ENCODE measurements around the gene TCERG1L.

Gene TCERG1L

GRCh38 chr10:131081786-131082185 is 229.7 kb downstream of the TCERG1L start:
- 82% methylated on average over 6 of the region's 6 CpGs for WGBS

GRCh38 chr10:131081376-131081775 is 230.1 kb downstream of the TCERG1L start:
- H3K14ac ChIP-seq (ENCODE audit: low read length in 2 of 2) = no peak overlapping the region
- no peak overlapping the region for H2AFZ ChIP-seq (ENCODE audit: low read depth, low read length)
- H3K18ac ChIP-seq (ENCODE audit: low read depth in 1 of 2, low read length in 2 of 2) = no peak overlapping the region
- H3K9me3 ChIP-seq (ENCODE audit: control insufficient read depth, low read length) = no peaks in the 10 kb centered on the region
- DNase-seq = no peak
- no peaks in the 10 kb centered on the region for H3K36me3 ChIP-seq (ENCODE audit: control insufficient read depth in 1 of 2, insufficient read depth in 2 of 2, low read depth in 1 of 2, low read length in 2 of 2)
- no peak overlapping the region for H3K4me3 ChIP-seq (ENCODE audit: insufficient read depth in 1 of 2, low read depth in 1 of 2, low read length in 2 of 2)
- no peak overlapping the region for H3K9ac ChIP-seq (ENCODE audit: low read length)
- no peak overlapping the region for H2BK12ac ChIP-seq (ENCODE audit: low read length in 2 of 2)
- no peak overlapping the region for H2AK5ac ChIP-seq (ENCODE audit: low read length, severe bottlenecking)
- H4K91ac ChIP-seq (ENCODE audit: low read length) = no peak overlapping the region
- no peak overlapping the region for H2BK15ac ChIP-seq (ENCODE audit: low read depth, poor library complexity, severe bottlenecking)
- H3K4me2 ChIP-seq (ENCODE audit: low read length, poor library complexity, severe bottlenecking) = no peak overlapping the region
- H3K79me1 ChIP-seq (replicated peaks; ENCODE audit: low read length, poor library complexity, severe bottlenecking) = no peaks in the 10 kb centered on the region
- H3K27me3 ChIP-seq (ENCODE audit: control insufficient read depth in 1 of 2, insufficient read depth in 1 of 2, low read length in 2 of 2) = no peaks in the 10 kb centered on the region
- no peak overlapping the region for H3K27ac ChIP-seq (ENCODE audit: low read length, poor library complexity, severe bottlenecking)
- H3K4me1 ChIP-seq (ENCODE audit: control insufficient read depth, insufficient read depth, low read depth, low read length) = no peaks in the 10 kb centered on the region
- H3K23ac ChIP-seq (ENCODE audit: low read length in 2 of 2) = no peak overlapping the region
- H2BK120ac ChIP-seq (ENCODE audit: low read depth, low read length) = no peak overlapping the region
- no peak overlapping the region for H3K4ac ChIP-seq (ENCODE audit: low read depth in 1 of 2, low read length in 2 of 2)
- 71% methylated on average over 5 of the region's 6 CpGs for WGBS
- no peak overlapping the region for H2BK5ac ChIP-seq (ENCODE audit: low read depth, low read length, poor library complexity, severe bottlenecking)
- no peak overlapping the region for H4K8ac ChIP-seq (ENCODE audit: low read length)

More at GRCh38 chr10:131081786-131082185, 229.7 kb downstream of the TCERG1L start:
- no peak overlapping the region for H2AK5ac ChIP-seq (ENCODE audit: low read length, severe bottlenecking)
- H3K18ac ChIP-seq (ENCODE audit: low read depth in 1 of 2, low read length in 2 of 2) = no peak overlapping the region
- no peaks in the 10 kb centered on the region for H3K4me1 ChIP-seq (ENCODE audit: control insufficient read depth, insufficient read depth, low read depth, low read length)
- no peak overlapping the region for H3K9ac ChIP-seq (ENCODE audit: low read length)
- no peak overlapping the region for H3K4ac ChIP-seq (ENCODE audit: low read depth in 1 of 2, low read length in 2 of 2)
- no peaks in the 10 kb centered on the region for H3K36me3 ChIP-seq (ENCODE audit: control insufficient read depth in 1 of 2, insufficient read depth in 2 of 2, low read depth in 1 of 2, low read length in 2 of 2)
- no peak overlapping the region for H2BK120ac ChIP-seq (ENCODE audit: low read depth, low read length)
- H3K14ac ChIP-seq (ENCODE audit: low read length in 2 of 2) = no peak overlapping the region
- no peak for DNase-seq
- H3K4me2 ChIP-seq (ENCODE audit: low read length, poor library complexity, severe bottlenecking) = no peak overlapping the region
- no peak overlapping the region for H2BK15ac ChIP-seq (ENCODE audit: low read depth, poor library complexity, severe bottlenecking)
- H4K8ac ChIP-seq (ENCODE audit: low read length) = no peak overlapping the region
- H3K23ac ChIP-seq (ENCODE audit: low read length in 2 of 2) = no peak overlapping the region
- no peak overlapping the region for H4K91ac ChIP-seq (ENCODE audit: low read length)
- no peak overlapping the region for H2BK12ac ChIP-seq (ENCODE audit: low read length in 2 of 2)
- no peak overlapping the region for H2BK5ac ChIP-seq (ENCODE audit: low read depth, low read length, poor library complexity, severe bottlenecking)
- H3K4me3 ChIP-seq (ENCODE audit: insufficient read depth in 1 of 2, low read depth in 1 of 2, low read length in 2 of 2) = no peak overlapping the region
- no peaks in the 10 kb centered on the region for H3K79me1 ChIP-seq (replicated peaks; ENCODE audit: low read length, poor library complexity, severe bottlenecking)
- no peak overlapping the region for H2AFZ ChIP-seq (ENCODE audit: low read depth, low read length)
- H3K9me3 ChIP-seq (ENCODE audit: control insufficient read depth, low read length) = no peaks in the 10 kb centered on the region
- H3K27ac ChIP-seq (ENCODE audit: low read length, poor library complexity, severe bottlenecking) = no peak overlapping the region
- no peaks in the 10 kb centered on the region for H3K27me3 ChIP-seq (ENCODE audit: control insufficient read depth in 1 of 2, insufficient read depth in 1 of 2, low read length in 2 of 2)

GRCh38 chr10:131080571-131080970 is 230.9 kb downstream of the TCERG1L start:
- H3K9ac ChIP-seq (ENCODE audit: low read length) = no peak overlapping the region
- no peak overlapping the region for H3K14ac ChIP-seq (ENCODE audit: low read length in 2 of 2)
- no peak overlapping the region for H2BK12ac ChIP-seq (ENCODE audit: low read length in 2 of 2)
- no peaks in the 10 kb centered on the region for H3K27me3 ChIP-seq (ENCODE audit: control insufficient read depth in 1 of 2, insufficient read depth in 1 of 2, low read length in 2 of 2)
- no peak overlapping the region for H3K23ac ChIP-seq (ENCODE audit: low read length in 2 of 2)
- no peak overlapping the region for H3K18ac ChIP-seq (ENCODE audit: low read depth in 1 of 2, low read length in 2 of 2)
- H3K4ac ChIP-seq (ENCODE audit: low read depth in 1 of 2, low read length in 2 of 2) = no peak overlapping the region
- H3K4me3 ChIP-seq (ENCODE audit: insufficient read depth in 1 of 2, low read depth in 1 of 2, low read length in 2 of 2) = no peak overlapping the region
- no peaks in the 10 kb centered on the region for H3K79me1 ChIP-seq (replicated peaks; ENCODE audit: low read length, poor library complexity, severe bottlenecking)
- H2BK5ac ChIP-seq (ENCODE audit: low read depth, low read length, poor library complexity, severe bottlenecking) = no peak overlapping the region
- WGBS = 73% methylated on average over 6 of the region's 6 CpGs
- H3K27ac ChIP-seq (ENCODE audit: low read length, poor library complexity, severe bottlenecking) = no peak overlapping the region
- H3K4me1 ChIP-seq (ENCODE audit: control insufficient read depth, insufficient read depth, low read depth, low read length) = no peaks in the 10 kb centered on the region
- H2AFZ ChIP-seq (ENCODE audit: low read depth, low read length) = no peak overlapping the region
- H2BK120ac ChIP-seq (ENCODE audit: low read depth, low read length) = no peak overlapping the region
- no peak overlapping the region for H3K4me2 ChIP-seq (ENCODE audit: low read length, poor library complexity, severe bottlenecking)
- H4K8ac ChIP-seq (ENCODE audit: low read length) = no peak overlapping the region
- no peaks in the 10 kb centered on the region for H3K36me3 ChIP-seq (ENCODE audit: control insufficient read depth in 1 of 2, insufficient read depth in 2 of 2, low read depth in 1 of 2, low read length in 2 of 2)
- H3K9me3 ChIP-seq (ENCODE audit: control insufficient read depth, low read length) = no peaks in the 10 kb centered on the region
- no peak for DNase-seq
- no peak overlapping the region for H2BK15ac ChIP-seq (ENCODE audit: low read depth, poor library complexity, severe bottlenecking)
- H2AK5ac ChIP-seq (ENCODE audit: low read length, severe bottlenecking) = no peak overlapping the region
- H4K91ac ChIP-seq (ENCODE audit: low read length) = no peak overlapping the region

DNA sequence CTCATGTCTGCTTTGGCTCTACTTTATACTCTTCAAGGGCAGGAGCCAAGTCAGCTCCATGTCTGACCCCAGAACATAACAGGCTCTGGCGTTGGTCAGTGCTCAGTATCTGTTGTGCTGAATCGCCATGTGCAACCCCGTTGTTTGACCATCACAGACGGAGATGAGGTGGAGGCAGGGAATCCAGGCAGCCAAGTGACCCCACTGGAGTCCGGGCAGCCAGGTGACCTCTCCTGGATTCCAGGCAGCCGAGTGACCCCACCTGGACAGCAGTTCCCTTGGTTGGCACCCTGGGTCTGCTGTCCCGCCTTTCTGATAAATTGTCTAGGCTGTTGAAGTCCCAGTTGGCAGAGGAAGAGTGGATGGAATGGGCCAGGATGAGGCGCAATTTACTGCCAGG is 232.2 kb downstream of the TCERG1L start:
- no peak for DNase-seq
- H3K4me1 ChIP-seq (ENCODE audit: control insufficient read depth, insufficient read depth, low read depth, low read length) = no peaks in the 10 kb centered on the region
- no peak overlapping the region for H3K4me3 ChIP-seq (ENCODE audit: insufficient read depth in 1 of 2, low read depth in 1 of 2, low read length in 2 of 2)
- no peak overlapping the region for H3K14ac ChIP-seq (ENCODE audit: low read length in 2 of 2)
- no peak overlapping the region for H2BK15ac ChIP-seq (ENCODE audit: low read depth, poor library complexity, severe bottlenecking)
- WGBS = 92% methylated on average over 8 of the region's 8 CpGs
- no peaks in the 10 kb centered on the region for H3K27me3 ChIP-seq (ENCODE audit: control insufficient read depth in 1 of 2, insufficient read depth in 1 of 2, low read length in 2 of 2)
- H3K27ac ChIP-seq (ENCODE audit: low read length, poor library complexity, severe bottlenecking) = no peak overlapping the region
- H3K79me1 ChIP-seq (replicated peaks; ENCODE audit: low read length, poor library complexity, severe bottlenecking) = no peaks in the 10 kb centered on the region
- no peak overlapping the region for H2BK5ac ChIP-seq (ENCODE audit: low read depth, low read length, poor library complexity, severe bottlenecking)
- H3K36me3 ChIP-seq (ENCODE audit: control insufficient read depth in 1 of 2, insufficient read depth in 2 of 2, low read depth in 1 of 2, low read length in 2 of 2) = no peaks in the 10 kb centered on the region
- no peak overlapping the region for H2BK12ac ChIP-seq (ENCODE audit: low read length in 2 of 2)
- no peak overlapping the region for H3K18ac ChIP-seq (ENCODE audit: low read depth in 1 of 2, low read length in 2 of 2)
- H3K4me2 ChIP-seq (ENCODE audit: low read length, poor library complexity, severe bottlenecking) = no peak overlapping the region
- no peak overlapping the region for H4K91ac ChIP-seq (ENCODE audit: low read length)
- H2AFZ ChIP-seq (ENCODE audit: low read depth, low read length) = no peak overlapping the region
- H2BK120ac ChIP-seq (ENCODE audit: low read depth, low read length) = no peak overlapping the region
- H2AK5ac ChIP-seq (ENCODE audit: low read length, severe bottlenecking) = no peak overlapping the region
- H3K9ac ChIP-seq (ENCODE audit: low read length) = no peak overlapping the region
- H3K23ac ChIP-seq (ENCODE audit: low read length in 2 of 2) = no peak overlapping the region
- no peaks in the 10 kb centered on the region for H3K9me3 ChIP-seq (ENCODE audit: control insufficient read depth, low read length)
- H4K8ac ChIP-seq (ENCODE audit: low read length) = no peak overlapping the region
- no peak overlapping the region for H3K4ac ChIP-seq (ENCODE audit: low read depth in 1 of 2, low read length in 2 of 2)

Data from mesenchymal stem cell (in vitro differentiated cells and primary cell).